Right atrium auricular region (tissue), 2 donors: ENCODE results near the gene MN1. TPM values are rescaled to one million over a fixed set of nuclear protein-coding genes. Genes with fewer than 3 reads are reported as not detected.
A peak's percentile ranks its signal among the peaks of the same experiment; 100 is the strongest.

Experiments
- DNase-seq: peaks from one replicate; pipeline ENCODE4 v3.0.0-alpha.2; 2019; ENCODE audit warnings: low spot score
- H3K27ac ChIP-seq, 2 donors: fragments of 200-600 bp; sonication (generic); 1 replicate in 1 of 2; 2 replicates in 1 of 2; pipeline ENCODE4 v1.5.1; 2016 to 2019
- H3K27me3 ChIP-seq, 2 donors: fragments of 200-600 bp; sonication (generic); one replicate each; pipeline versions ENCODE4 v1.5.1 to v1.6.0; 2017 to 2019
- H3K36me3 ChIP-seq: fragments of 200-600 bp; sonication (generic); one replicate; pipeline ENCODE4 v1.5.1; 2016
- H3K4me1 ChIP-seq, 2 donors: fragments of 200-600 bp; sonication (generic); one replicate each; pipeline versions ENCODE4 v1.5.1 to v1.6.0; 2017 to 2019
- H3K4me3 ChIP-seq, 2 donors: fragments of 200-600 bp; sonication (generic); 1 replicate in 1 of 2; 2 replicates in 1 of 2; pipeline ENCODE4 v1.5.1; 2017 to 2019; ENCODE audit warnings: mild to moderate bottlenecking in 1 of 2, moderate library complexity in 1 of 2
- H3K9me3 ChIP-seq, 2 donors: fragments of 200-600 bp; sonication (generic); one replicate each; pipeline ENCODE4 v1.5.1; 2019
- CTCF ChIP-seq, 2 donors: fragments of 200-600 bp; sonication (generic); IDR thresholded peaks; one replicate each; pipeline ENCODE4 v1.5.1; 2019; ENCODE audit warnings: antibody characterized with exemption in 2 of 2
- total RNA-seq, 2 donors: library from RNA; depleted of rRNA; stranded (reverse); fragments of >200 nt; gene quantifications; one replicate each; pipeline ENCODE4 v1.1.0, GENCODE V29; 2016

MN1 gene
- total RNA-seq, 2 donors from 2014 or later: 13.0 to 14.3 TPM

GRCh38 chr22:27793576-27793975 lies 8.0 kb downstream of the MN1 start:
- no peak for DNase-seq
- Histone ChIP-seq H3K27ac (peak overlapping the region; percentile 93 to 96), H3K4me3 (no peak overlapping the region), H3K36me3 (peaks cover 9% of the 10 kb centered on the region), H3K27me3 (no peaks in the 10 kb centered on the region), H3K4me1 (peaks cover 0 to 33% of the 10 kb centered on the region in 2 donors), H3K9me3 (no peaks in the 10 kb centered on the region)
- no peak for TF ChIP-seq CTCF (IDR thresholded peaks at IDR 0.05)

GRCh38 chr22:27792452-27793161 lies 8.9 kb downstream of the MN1 start:
- no peak for DNase-seq
- TF ChIP-seq CTCF (IDR thresholded peaks at IDR 0.05): no peak
- H3K4me1 ChIP-seq: peaks cover 0 to 28% of the 10 kb centered on the region in 2 donors
- H3K27ac ChIP-seq: peak overlapping the region; percentile 71 to 93
- no peak overlapping the region for H3K4me3 ChIP-seq
- no peaks in the 10 kb centered on the region for H3K27me3 ChIP-seq
- H3K9me3 ChIP-seq: no peaks in the 10 kb centered on the region
- H3K36me3 ChIP-seq: peaks cover 9% of the 10 kb centered on the region

- Histone ChIP-seq H3K9me3 (no peaks in the 10 kb centered on the region), H3K4me3 (peak overlapping the region in 1 of 2 donors; percentile 12), H3K4me1 (peaks cover 0 to 32% of the 10 kb centered on the region in 2 donors), H3K27me3 (no peaks in the 10 kb centered on the region), H3K36me3 (peaks cover 2% of the 10 kb centered on the region), H3K27ac (peak overlapping the region; percentile 71 to 93)
- no peak for DNase-seq
- TF ChIP-seq CTCF (IDR thresholded peaks at IDR 0.05): no peak
Observed at GRCh38 chr22:27791859-27792241, 9.7 kb downstream of the MN1 start.

- Histone ChIP-seq H3K36me3 (no peaks in the 10 kb centered on the region), H3K4me3 (peak overlapping the region in 1 of 2 donors; percentile 12), H3K27ac (peak overlapping the region; percentile 71 to 93), H3K9me3 (no peaks in the 10 kb centered on the region), H3K27me3 (no peaks in the 10 kb centered on the region), H3K4me1 (peaks cover 0 to 26% of the 10 kb centered on the region in 2 donors)
- no peak for TF ChIP-seq CTCF (IDR thresholded peaks at IDR 0.05)
- no peak for DNase-seq
Observed at GRCh38 chr22:27791159-27791858, 10.2 kb downstream of the MN1 start.

- Histone ChIP-seq H3K9me3 (no peaks in the 10 kb centered on the region), H3K4me1 (peaks cover 0 to 22% of the 10 kb centered on the region in 2 donors), H3K36me3 (no peaks in the 10 kb centered on the region), H3K27ac (peak overlapping the region; percentile 71 to 93), H3K27me3 (no peaks in the 10 kb centered on the region), H3K4me3 (peak overlapping the region in 1 of 2 donors; percentile 12)
- no peak for TF ChIP-seq CTCF (IDR thresholded peaks at IDR 0.05)
- DNase-seq: no peak
Observed at GRCh38 chr22:27790376-27791158, 11.0 kb downstream of the MN1 start.
